Spleen (tissue), 7 donors: ENCODE results near the gene PLEKHA7.

ENCODE experiments used
- CTCF ChIP-seq, 11 experiments: fragments of 200-600 bp in 7 of 11; fragments of 450-650 bp in 4 of 11; sonication (generic) in 4 of 11; IDR thresholded peaks in 8 of 11; conservative IDR thresholded peaks in 3 of 11; 1 replicate in 7 of 11; 2 replicates in 4 of 11; pipeline versions ENCODE4 v1.4.0 to v1.8.0; 2016 to 2021; ENCODE audit warnings: antibody characterized with exemption in 11 of 11, inconsistent platforms in 4 of 11, mild to moderate bottlenecking in 1 of 11
- POLR2A ChIP-seq, 3 donors: fragments of 450-650 bp; IDR thresholded peaks; one replicate each; pipeline ENCODE4 v1.5.1; 2017; ENCODE audit warnings: antibody characterized with exemption in 3 of 3, mild to moderate bottlenecking in 1 of 3
- donor health status: DM: no; HTN: no; CAD: no; lungs with moderate emphysema.
- donor health status: DM: no; HTN: no; CAD: no.
- donor health status: DM: no; HTN: no; CAD: no.

GRCh38 chr11:17012179-17012578 is 2.0 kb downstream of the PLEKHA7 start:
- TF ChIP-seq CTCF (IDR thresholded peaks at IDR 0.05 in 8 of 11, conservative IDR thresholded peaks at IDR 0.05 in 3 of 11) (no peak), POLR2A (IDR thresholded peaks at IDR 0.05) (no peak)
